ENCODE measurements around the gene ADGRG1. TPM values are rescaled to one million over a fixed set of nuclear protein-coding genes. Genes with fewer than 3 reads are reported as not detected.

ADGRG1 gene
- total RNA-seq, 1 experiment from 2014 or later = 131 TPM

DNA sequence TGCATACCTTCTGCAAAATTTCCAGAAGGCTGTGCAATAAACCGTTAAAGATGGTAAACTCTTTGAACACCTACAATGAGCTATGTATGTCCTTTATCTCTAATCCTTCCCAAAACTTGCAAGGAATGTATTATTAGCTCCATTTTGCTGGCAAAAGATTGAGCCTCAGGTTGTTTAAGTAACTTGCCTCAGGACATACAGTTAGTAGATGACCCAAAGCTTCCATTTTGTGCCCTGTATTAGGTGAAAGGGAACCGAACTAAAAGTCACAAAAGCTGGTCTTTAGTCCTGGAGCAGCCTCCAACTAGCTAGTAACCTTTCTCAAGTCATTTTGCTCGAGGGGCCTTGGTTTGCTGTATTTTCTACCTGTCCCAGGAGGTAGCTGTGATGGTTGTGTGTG, 44.0 kb downstream of the ADGRG1 start:
- Histone ChIP-seq H3F3A (ENCODE audit: insufficient read depth, low read depth) (peaks cover 9% of the 10 kb centered on the region; the same call in 1 of the 2 replicates), H3K9me3 (ENCODE audit: insufficient read depth, low read depth) (no peaks in the 10 kb centered on the region), H3K4me2 (no peak overlapping the region), H2AFZ (no peak overlapping the region), H3K4me1 (replicated peaks; ENCODE audit: insufficient read depth) (peaks cover 19% of the 10 kb centered on the region), H3K27me3 (ENCODE audit: insufficient read depth, low read depth) (no peaks in the 10 kb centered on the region), H3K27ac (no peak overlapping the region), H4K20me1 (ENCODE audit: insufficient read depth) (no peaks in the 10 kb centered on the region), H3K4me3 (no peak overlapping the region), H3K9me2 (ENCODE audit: insufficient read depth) (no peaks in the 10 kb centered on the region), H3K36me3 (ENCODE audit: low read depth) (no peaks in the 10 kb centered on the region), H3K79me2 (ENCODE audit: low read depth) (no peaks in the 10 kb centered on the region)
- no peak for DNase-seq
- ChIA-PET POLR2A (ENCODE audit: unreplicated experiment) (no interaction called here), CTCF (no interaction called here)
- no TSS peak for BruUV-seq (replicated peaks)
- intact Hi-C loops (cut with micrococcal nuclease; ENCODE audit: unreplicated experiment) = no loop called here
- TF ChIP-seq EZH2 (IDR thresholded peaks at IDR 0.05; ENCODE audit: low read depth) = no peak
- TF ChIP-seq, protein P1, sequence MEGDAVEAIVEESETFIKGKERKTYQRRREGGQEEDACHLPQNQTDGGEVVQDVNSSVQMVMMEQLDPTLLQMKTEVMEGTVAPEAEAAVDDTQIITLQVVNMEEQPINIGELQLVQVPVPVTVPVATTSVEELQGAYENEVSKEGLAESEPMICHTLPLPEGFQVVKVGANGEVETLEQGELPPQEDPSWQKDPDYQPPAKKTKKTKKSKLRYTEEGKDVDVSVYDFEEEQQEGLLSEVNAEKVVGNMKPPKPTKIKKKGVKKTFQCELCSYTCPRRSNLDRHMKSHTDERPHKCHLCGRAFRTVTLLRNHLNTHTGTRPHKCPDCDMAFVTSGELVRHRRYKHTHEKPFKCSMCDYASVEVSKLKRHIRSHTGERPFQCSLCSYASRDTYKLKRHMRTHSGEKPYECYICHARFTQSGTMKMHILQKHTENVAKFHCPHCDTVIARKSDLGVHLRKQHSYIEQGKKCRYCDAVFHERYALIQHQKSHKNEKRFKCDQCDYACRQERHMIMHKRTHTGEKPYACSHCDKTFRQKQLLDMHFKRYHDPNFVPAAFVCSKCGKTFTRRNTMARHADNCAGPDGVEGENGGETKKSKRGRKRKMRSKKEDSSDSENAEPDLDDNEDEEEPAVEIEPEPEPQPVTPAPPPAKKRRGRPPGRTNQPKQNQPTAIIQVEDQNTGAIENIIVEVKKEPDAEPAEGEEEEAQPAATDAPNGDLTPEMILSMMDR (conservative IDR thresholded peaks at IDR 0.05) = no peak

DNA sequence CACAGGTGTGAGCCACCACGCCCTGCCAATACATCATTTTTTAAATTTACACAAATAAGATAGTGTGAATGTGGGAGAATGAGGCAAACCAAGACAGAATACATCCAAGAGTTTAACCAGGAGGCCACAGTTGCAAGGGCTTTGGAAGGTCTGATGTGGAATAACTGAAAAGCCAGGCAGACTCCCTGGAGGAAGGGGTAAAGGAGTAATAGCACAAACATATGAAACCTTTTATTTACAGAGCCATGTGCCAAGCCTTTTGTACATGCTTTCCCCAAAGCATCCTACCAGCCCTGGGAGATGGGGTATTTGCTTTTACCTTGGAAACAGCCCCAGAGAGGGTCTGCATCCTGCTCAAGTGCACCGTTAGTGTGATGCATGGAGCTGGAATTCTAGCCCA, 44.4 kb downstream of the ADGRG1 start:
- no peak for TF ChIP-seq EZH2 (IDR thresholded peaks at IDR 0.05; ENCODE audit: low read depth)
- TF ChIP-seq, protein P1 (conservative IDR thresholded peaks at IDR 0.05) = no peak
- CTCF ChIA-PET = no interaction called here
- Histone ChIP-seq H3K27ac (no peak overlapping the region), H3K9me3 (ENCODE audit: insufficient read depth, low read depth) (no peaks in the 10 kb centered on the region), H3K4me3 (no peak overlapping the region), H3K9me2 (ENCODE audit: insufficient read depth) (no peaks in the 10 kb centered on the region), H3F3A (ENCODE audit: insufficient read depth, low read depth) (peaks cover 13% of the 10 kb centered on the region; the same call in 1 of the 2 replicates), H3K79me2 (ENCODE audit: low read depth) (no peaks in the 10 kb centered on the region), H3K36me3 (ENCODE audit: low read depth) (no peaks in the 10 kb centered on the region), H3K4me1 (replicated peaks; ENCODE audit: insufficient read depth) (peaks cover 19% of the 10 kb centered on the region), H3K27me3 (ENCODE audit: insufficient read depth, low read depth) (no peaks in the 10 kb centered on the region), H3K4me2 (no peak overlapping the region), H4K20me1 (ENCODE audit: insufficient read depth) (no peaks in the 10 kb centered on the region), H2AFZ (no peak overlapping the region)
- DNase-seq = no peak
- no TSS peak for BruUV-seq (replicated peaks)
- POLR2A ChIA-PET (ENCODE audit: unreplicated experiment) = no interaction called here
- intact Hi-C loops (cut with micrococcal nuclease; ENCODE audit: unreplicated experiment) = no loop called here

DNA sequence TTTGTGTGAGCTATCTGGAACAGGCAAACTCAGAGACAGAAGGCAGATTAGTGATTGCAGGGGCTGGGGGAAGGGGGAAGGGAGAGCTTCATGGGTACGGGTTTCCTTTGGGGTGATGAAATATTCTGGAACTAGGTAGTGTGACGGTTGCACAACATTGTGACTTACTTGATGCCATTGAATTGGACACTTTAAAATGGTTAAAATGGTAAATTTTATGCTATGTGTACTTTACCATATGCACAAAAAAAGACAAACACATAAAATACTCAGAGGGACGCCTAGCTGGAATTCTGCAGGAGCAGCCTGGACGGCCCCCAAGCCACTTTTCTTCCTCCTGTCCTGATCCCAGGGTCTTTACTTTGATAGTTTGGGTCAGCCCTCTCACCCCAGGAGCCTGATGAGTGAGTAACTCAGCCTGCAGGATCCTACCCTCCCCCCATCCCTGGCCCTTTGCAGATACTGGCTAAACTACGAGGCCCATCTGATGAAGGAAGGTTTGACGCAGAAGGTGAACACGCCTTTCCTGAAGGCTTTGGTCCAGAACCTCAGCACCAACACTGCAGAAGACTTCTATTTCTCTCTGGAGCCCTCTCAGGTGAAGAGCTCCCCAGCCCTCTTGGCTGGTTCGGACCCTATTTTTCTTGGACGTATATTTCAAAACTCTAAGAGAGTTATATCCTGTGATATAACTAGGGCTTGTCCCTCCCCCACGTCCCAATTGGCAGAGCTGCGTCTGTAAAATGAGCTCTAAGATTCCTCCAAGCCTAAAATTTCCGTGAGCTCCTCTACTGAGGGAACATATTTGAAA, 47.5 kb downstream of the ADGRG1 start:
- ChIA-PET CTCF (no interaction called here), POLR2A (ENCODE audit: unreplicated experiment) (no interaction called here)
- Histone ChIP-seq H2AFZ (no peak overlapping the region), H3K9me2 (ENCODE audit: insufficient read depth) (no peaks in the 10 kb centered on the region), H3K79me2 (ENCODE audit: low read depth) (no peaks in the 10 kb centered on the region), H4K20me1 (ENCODE audit: insufficient read depth) (no peaks in the 10 kb centered on the region), H3K4me3 (no peak overlapping the region), H3F3A (ENCODE audit: insufficient read depth, low read depth) (peaks cover 15% of the 10 kb centered on the region; the same call in 1 of the 2 replicates), H3K4me2 (no peak overlapping the region), H3K4me1 (replicated peaks; ENCODE audit: insufficient read depth) (peaks cover 14% of the 10 kb centered on the region), H3K9me3 (ENCODE audit: insufficient read depth, low read depth) (no peaks in the 10 kb centered on the region), H3K27ac (no peak overlapping the region), H3K27me3 (ENCODE audit: insufficient read depth, low read depth) (no peaks in the 10 kb centered on the region), H3K36me3 (ENCODE audit: low read depth) (no peaks in the 10 kb centered on the region)
- intact Hi-C loops (cut with micrococcal nuclease; ENCODE audit: unreplicated experiment) = no loop called here
- TF ChIP-seq EZH2 (IDR thresholded peaks at IDR 0.05; ENCODE audit: low read depth) = no peak
- TF ChIP-seq, protein P1 (conservative IDR thresholded peaks at IDR 0.05) = no peak
- BruUV-seq (replicated peaks) = no TSS peak
- DNase-seq = no peak
